GM12878 (cell line): ENCODE measurements around the gene NEK2. TPM values are rescaled to one million over a fixed set of nuclear protein-coding genes. Genes with fewer than 3 reads are reported as not detected.

Experiments used
- BRCA1 ChIP-seq: IDR thresholded peaks from 2 replicates; pipeline ENCODE4 v1.6.1; 2011; ENCODE audit warnings: low read depth, low read length, improper control_type of control experiment
- CREB1 ChIP-seq: IDR thresholded peaks from 2 replicates; pipeline ENCODE4 v1.6.1; 2012; ENCODE audit warnings: low read depth, mild to moderate bottlenecking, inconsistent platforms
- EED ChIP-seq: sonication (generic); IDR thresholded peaks from 2 replicates; pipeline ENCODE4 v1.6.1; 2016; ENCODE audit warnings: antibody characterized with exemption, low read depth
- EP300 ChIP-seq, 2 experiments: fragments of 150-350 bp in 1 of 2; IDR thresholded peaks; 2 replicates each; pipeline ENCODE4 v1.6.1; 2011 to 2012; ENCODE audit warnings: low read depth in 2 of 2, low read length in 2 of 2, borderline replicate concordance in 1 of 2, improper control_type of control experiment in 1 of 2, inconsistent platforms in 1 of 2; ENCODE audit not compliant: control insufficient read depth in 1 of 2
- EZH2 ChIP-seq: IDR thresholded peaks from 2 replicates; pipeline ENCODE4 v1.6.1; 2012; ENCODE audit warnings: low read depth, mild to moderate bottlenecking, control low read depth, inconsistent platforms, low read length, borderline replicate concordance; ENCODE audit not compliant: control insufficient read depth
- GATAD2B ChIP-seq: fragments of 450-650 bp; conservative IDR thresholded peaks from 2 replicates; pipeline ENCODE4 v1.6.1; 2017; ENCODE audit warnings: low read depth, mild to moderate bottlenecking, moderate library complexity
- HCFC1 ChIP-seq: fragments of 150-350 bp; IDR thresholded peaks from 2 replicates; pipeline ENCODE4 v1.6.1; 2014; ENCODE audit warnings: low read length
- KAT2A ChIP-seq: conservative IDR thresholded peaks from 2 replicates; pipeline ENCODE4 v1.6.1; 2011; ENCODE audit warnings: low read depth, low read length; ENCODE audit not compliant: control insufficient read depth
- LARP7 ChIP-seq: fragments of 450-650 bp; IDR thresholded peaks from 2 replicates; pipeline ENCODE4 v1.6.1; 2017; ENCODE audit warnings: mild to moderate bottlenecking
- MTA3 ChIP-seq: IDR thresholded peaks from 2 replicates; pipeline ENCODE4 v1.6.1; 2012; ENCODE audit warnings: low read length, inconsistent platforms, borderline replicate concordance
- NBN ChIP-seq: fragments of 450-650 bp; IDR thresholded peaks from 2 replicates; pipeline ENCODE4 v1.6.1; 2016
- NFIC ChIP-seq: IDR thresholded peaks from 2 replicates; pipeline ENCODE4 v1.6.1; 2012; ENCODE audit warnings: low read depth, mild to moderate bottlenecking, inconsistent platforms, low read length, moderate library complexity
- NFXL1 ChIP-seq: fragments of 450-650 bp; IDR thresholded peaks from 2 replicates; pipeline ENCODE4 v1.6.1; 2017; ENCODE audit warnings: antibody characterized with exemption, mild to moderate bottlenecking, borderline replicate concordance
- NFYA ChIP-seq: IDR thresholded peaks from 2 replicates; pipeline ENCODE4 v1.6.1; 2011; ENCODE audit warnings: low read depth, mild to moderate bottlenecking, low read length, improper control_type of control experiment, borderline replicate concordance
- RAD21 ChIP-seq: IDR thresholded peaks from 2 replicates; pipeline ENCODE4 v1.6.1; 2011; ENCODE audit warnings: mild to moderate bottlenecking, low read depth, low read length, moderate library complexity; ENCODE audit not compliant: insufficient read depth
- SIN3A ChIP-seq: IDR thresholded peaks from 2 replicates; pipeline ENCODE4 v1.6.1; 2012; ENCODE audit warnings: low read depth, low read length, improper control_type of control experiment
- SMAD1 ChIP-seq: fragments of 450-650 bp; IDR thresholded peaks from 2 replicates; pipeline ENCODE4 v1.6.1; 2018; ENCODE audit warnings: mild to moderate bottlenecking, low read depth; ENCODE audit not compliant: partially characterized antibody
- SMAD5 ChIP-seq: IDR thresholded peaks from 2 replicates; pipeline ENCODE4 v1.6.1; 2016; ENCODE audit warnings: antibody characterized with exemption, low read depth
- SMC3 ChIP-seq: IDR thresholded peaks from 2 replicates; pipeline ENCODE4 v1.6.1; 2011; ENCODE audit warnings: low read length, improper control_type of control experiment, borderline replicate concordance
- SREBF1 ChIP-seq: IDR thresholded peaks from 2 replicates; pipeline ENCODE4 v1.6.1; 2012; ENCODE audit warnings: mild to moderate bottlenecking, low read length
- SREBF2 ChIP-seq: IDR thresholded peaks from 2 replicates; pipeline ENCODE4 v1.6.1; 2012; ENCODE audit warnings: mild to moderate bottlenecking, low read length
- STAT1 ChIP-seq: fragments of 450-650 bp; conservative IDR thresholded peaks from 2 replicates; pipeline ENCODE4 v1.6.1; 2014; ENCODE audit warnings: antibody characterized with exemption, mild to moderate bottlenecking
- TCF3 ChIP-seq: IDR thresholded peaks from 2 replicates; pipeline ENCODE4 v1.6.1; 2012; ENCODE audit warnings: low read depth, mild to moderate bottlenecking, low read length, borderline replicate concordance; ENCODE audit not compliant: insufficient read depth
- ZNF24 ChIP-seq: fragments of 450-650 bp; IDR thresholded peaks from 2 replicates; pipeline ENCODE4 v1.6.1; 2017; ENCODE audit warnings: antibody characterized with exemption, mild to moderate bottlenecking
- ZSCAN29 ChIP-seq: fragments of 450-650 bp; IDR thresholded peaks from 2 replicates; pipeline ENCODE4 v1.6.1; 2017; ENCODE audit warnings: mild to moderate bottlenecking, moderate library complexity
- polyA plus RNA-seq, 11 experiments: library from polyadenylated mRNA; depleted of rRNA in 4 of 11; unstranded in 6 of 11; stranded (reverse) in 5 of 11; fragments of >200 nt; fragmentation: Nextera tagmentation in 4 of 11; fragmentation: Illumina TruSeq in 1 of 11; extraction: Ambion mirVana in 4 of 11; extraction: Trizol in 1 of 11; gene quantifications; 1 replicate in 1 of 11; 2 replicates in 10 of 11; pipeline versions ENCODE4 v1.2.1 to v1.2.3, GENCODE V29; 2011 to 2016; ENCODE audit warnings: inconsistent platforms in 2 of 11, missing spikeins in 2 of 11, low read depth in 1 of 11
- total RNA-seq, 4 experiments: library from RNA; depleted of rRNA in 3 of 4; stranded (reverse); fragments of >200 nt in 3 of 4; fragmentation: Illumina TruSeq in 1 of 4; extraction: Trizol in 1 of 4; gene quantifications; 2 replicates each; pipeline versions ENCODE4 v1.2.1 to v1.2.3, GENCODE V29; 2013 to 2021
- TF ChIP-seq, protein P1 (sequence below): fragments of 450-650 bp; IDR thresholded peaks from 2 replicates; pipeline ENCODE4 v1.6.1; 2017; ENCODE audit warnings: mild to moderate bottlenecking
- TF ChIP-seq, protein P2 (sequence below): IDR thresholded peaks from 2 replicates; pipeline ENCODE4 v1.6.1; 2012; ENCODE audit warnings: low read depth, low read length, improper control_type of control experiment
- TF ChIP-seq, protein P3 (sequence below): fragments of 450-650 bp; IDR thresholded peaks from 2 replicates; pipeline ENCODE4 v1.6.1; 2016; ENCODE audit warnings: mild to moderate bottlenecking
- TF ChIP-seq, protein P4 (sequence below): fragments of 450-650 bp; IDR thresholded peaks from 2 replicates; pipeline ENCODE4 v1.6.1; 2017; ENCODE audit warnings: mild to moderate bottlenecking, low read depth, inconsistent platforms; ENCODE audit not compliant: poor library complexity, severe bottlenecking

NEK2 gene
- total and polyA plus RNA-seq, 10 of the 15 experiments (the other 5 are each of a cell fraction or from before 2014, with no cell fraction given) = 16.7 to 49.7 (median 36.9) TPM

DNA sequence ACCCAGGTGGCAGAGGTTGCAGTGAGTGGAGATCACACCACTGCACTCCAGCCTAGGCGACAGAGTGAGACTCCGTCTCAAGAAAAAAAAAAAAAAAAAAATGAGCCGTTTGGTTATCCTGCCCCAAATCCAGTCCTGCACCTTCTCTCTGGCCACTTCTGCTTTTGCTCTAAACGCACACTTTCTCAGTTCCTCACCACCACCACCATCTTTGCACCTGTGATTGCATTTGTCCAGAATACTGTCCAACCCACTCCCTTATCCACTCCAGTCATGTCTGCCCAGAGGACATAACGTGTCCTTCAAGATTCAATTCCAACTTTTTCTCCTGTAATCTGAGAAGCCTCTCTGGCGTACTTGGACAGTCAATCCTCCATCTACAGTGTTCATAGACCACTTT is 2.2 kb upstream of the NEK2 start (continued):
- TF ChIP-seq, protein P1, sequence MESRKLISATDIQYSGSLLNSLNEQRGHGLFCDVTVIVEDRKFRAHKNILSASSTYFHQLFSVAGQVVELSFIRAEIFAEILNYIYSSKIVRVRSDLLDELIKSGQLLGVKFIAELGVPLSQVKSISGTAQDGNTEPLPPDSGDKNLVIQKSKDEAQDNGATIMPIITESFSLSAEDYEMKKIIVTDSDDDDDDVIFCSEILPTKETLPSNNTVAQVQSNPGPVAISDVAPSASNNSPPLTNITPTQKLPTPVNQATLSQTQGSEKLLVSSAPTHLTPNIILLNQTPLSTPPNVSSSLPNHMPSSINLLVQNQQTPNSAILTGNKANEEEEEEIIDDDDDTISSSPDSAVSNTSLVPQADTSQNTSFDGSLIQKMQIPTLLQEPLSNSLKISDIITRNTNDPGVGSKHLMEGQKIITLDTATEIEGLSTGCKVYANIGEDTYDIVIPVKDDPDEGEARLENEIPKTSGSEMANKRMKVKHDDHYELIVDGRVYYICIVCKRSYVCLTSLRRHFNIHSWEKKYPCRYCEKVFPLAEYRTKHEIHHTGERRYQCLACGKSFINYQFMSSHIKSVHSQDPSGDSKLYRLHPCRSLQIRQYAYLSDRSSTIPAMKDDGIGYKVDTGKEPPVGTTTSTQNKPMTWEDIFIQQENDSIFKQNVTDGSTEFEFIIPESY = no peak
- TF ChIP-seq NFYA (no peak), TCF3 (peak; percentile 75; the same call in 1 of the 2 replicates), SMC3 (no peak), GATAD2B (no peak), EP300 (IDR thresholded peaks at IDR 0.05; ENCODE audit: borderline replicate concordance in 1 of 2, control insufficient read depth in 1 of 2, low read depth in 2 of 2, low read length in 2 of 2) (peak in 1 of 2 experiments; percentile 79; a peak in 1 of 4 replicates), NBN (peak; percentile 55), MTA3 (no peak), NFIC (no peak), ZNF24 (no peak), SREBF2 (no peak), KAT2A (no peak), SMAD5 (no peak), NFXL1 (no peak), RAD21 (no peak), BRCA1 (no peak), SMAD1 (no peak), ZSCAN29 (no peak), SIN3A (no peak), SREBF1 (no peak), EZH2 (no peak), LARP7 (no peak), CREB1 (no peak), STAT1 (no peak), EED (0 out of 2 replicates have a peak, but pooled peaks have one; percentile 39), HCFC1 (no peak)
- TF ChIP-seq, protein P2, sequence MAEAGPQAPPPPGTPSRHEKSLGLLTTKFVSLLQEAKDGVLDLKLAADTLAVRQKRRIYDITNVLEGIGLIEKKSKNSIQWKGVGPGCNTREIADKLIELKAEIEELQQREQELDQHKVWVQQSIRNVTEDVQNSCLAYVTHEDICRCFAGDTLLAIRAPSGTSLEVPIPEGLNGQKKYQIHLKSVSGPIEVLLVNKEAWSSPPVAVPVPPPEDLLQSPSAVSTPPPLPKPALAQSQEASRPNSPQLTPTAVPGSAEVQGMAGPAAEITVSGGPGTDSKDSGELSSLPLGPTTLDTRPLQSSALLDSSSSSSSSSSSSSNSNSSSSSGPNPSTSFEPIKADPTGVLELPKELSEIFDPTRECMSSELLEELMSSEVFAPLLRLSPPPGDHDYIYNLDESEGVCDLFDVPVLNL = no peak
- TF ChIP-seq, protein P3, sequence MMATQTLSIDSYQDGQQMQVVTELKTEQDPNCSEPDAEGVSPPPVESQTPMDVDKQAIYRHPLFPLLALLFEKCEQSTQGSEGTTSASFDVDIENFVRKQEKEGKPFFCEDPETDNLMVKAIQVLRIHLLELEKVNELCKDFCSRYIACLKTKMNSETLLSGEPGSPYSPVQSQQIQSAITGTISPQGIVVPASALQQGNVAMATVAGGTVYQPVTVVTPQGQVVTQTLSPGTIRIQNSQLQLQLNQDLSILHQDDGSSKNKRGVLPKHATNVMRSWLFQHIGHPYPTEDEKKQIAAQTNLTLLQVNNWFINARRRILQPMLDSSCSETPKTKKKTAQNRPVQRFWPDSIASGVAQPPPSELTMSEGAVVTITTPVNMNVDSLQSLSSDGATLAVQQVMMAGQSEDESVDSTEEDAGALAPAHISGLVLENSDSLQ = no peak
- TF ChIP-seq, protein P4, sequence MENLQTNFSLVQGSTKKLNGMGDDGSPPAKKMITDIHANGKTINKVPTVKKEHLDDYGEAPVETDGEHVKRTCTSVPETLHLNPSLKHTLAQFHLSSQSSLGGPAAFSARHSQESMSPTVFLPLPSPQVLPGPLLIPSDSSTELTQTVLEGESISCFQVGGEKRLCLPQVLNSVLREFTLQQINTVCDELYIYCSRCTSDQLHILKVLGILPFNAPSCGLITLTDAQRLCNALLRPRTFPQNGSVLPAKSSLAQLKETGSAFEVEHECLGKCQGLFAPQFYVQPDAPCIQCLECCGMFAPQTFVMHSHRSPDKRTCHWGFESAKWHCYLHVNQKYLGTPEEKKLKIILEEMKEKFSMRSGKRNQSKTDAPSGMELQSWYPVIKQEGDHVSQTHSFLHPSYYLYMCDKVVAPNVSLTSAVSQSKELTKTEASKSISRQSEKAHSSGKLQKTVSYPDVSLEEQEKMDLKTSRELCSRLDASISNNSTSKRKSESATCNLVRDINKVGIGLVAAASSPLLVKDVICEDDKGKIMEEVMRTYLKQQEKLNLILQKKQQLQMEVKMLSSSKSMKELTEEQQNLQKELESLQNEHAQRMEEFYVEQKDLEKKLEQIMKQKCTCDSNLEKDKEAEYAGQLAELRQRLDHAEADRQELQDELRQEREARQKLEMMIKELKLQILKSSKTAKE = no peak
